NAMALWA (cell line): ENCODE data around the gene ASB15.
"Not testable (repeated sequence)": the region's sequence is repeated elsewhere in the genome, so short reads cannot be mapped to it uniquely, and the experiment has no call there.

Source experiments
- DNase-seq: peaks from one replicate; pipeline ENCODE4 v3.0.0-alpha.2; 2015; ENCODE audit warnings: low spot score

ASB15 gene

DNA sequence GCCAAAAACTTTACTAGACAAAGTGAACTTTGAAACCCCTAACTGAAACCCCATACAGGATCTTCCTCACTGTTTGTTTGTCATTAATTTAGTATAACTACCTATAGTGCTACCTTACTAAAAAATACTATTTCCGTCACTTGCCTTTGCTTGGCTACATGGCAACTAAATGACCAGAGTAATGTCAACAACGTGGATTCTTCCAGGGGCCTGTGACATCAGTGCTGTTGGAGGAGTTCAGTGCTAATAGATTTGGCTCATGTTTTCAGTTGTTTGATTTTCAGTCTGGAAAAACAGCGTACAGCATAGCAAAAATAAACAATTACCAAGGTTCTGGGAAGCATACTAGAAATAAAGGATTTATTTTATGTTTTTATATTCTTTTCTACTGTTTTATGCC, 3.0 kb upstream of the ASB15 start:
- no peak for DNase-seq

DNA sequence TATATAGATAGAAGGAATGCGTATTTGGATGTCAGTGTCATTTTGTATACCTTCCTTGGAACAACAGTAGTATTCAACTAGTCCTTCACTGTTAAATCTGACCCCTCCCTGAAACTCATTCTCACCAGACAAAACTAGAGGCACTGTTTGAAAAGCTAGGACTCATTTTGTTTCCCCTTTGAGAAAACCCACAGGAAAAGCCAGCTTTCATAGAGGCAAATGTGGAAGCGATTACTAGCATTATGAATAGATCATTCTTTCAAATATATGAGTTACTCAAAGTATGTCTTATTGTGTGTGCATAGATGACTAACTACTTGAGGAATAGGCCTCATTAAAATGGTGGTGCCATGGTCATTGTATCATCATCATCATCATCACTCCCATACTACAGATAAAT, 1.9 kb upstream of the ASB15 start:
- DNase-seq: no peak

DNA sequence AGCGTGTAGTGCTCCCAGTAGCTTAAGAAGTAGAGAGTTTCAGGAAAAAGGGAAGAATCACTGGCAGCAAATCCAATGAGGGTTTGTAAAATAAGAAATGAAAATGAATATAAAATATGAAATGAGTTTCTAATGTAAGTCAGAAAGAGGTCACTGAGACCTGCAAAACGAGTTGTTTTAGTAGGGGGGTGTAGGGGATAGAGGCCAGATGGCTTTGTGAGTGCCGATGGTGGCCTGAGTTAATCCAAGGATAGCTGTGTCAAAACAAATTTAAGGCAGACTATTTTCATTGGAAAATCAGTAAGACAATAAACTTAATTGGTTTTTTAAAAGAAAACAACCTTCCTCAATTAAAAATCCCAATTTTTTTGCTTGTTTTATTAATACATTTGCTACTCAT, 745 bp upstream of the ASB15 start:
- DNase-seq: no peak

DNA sequence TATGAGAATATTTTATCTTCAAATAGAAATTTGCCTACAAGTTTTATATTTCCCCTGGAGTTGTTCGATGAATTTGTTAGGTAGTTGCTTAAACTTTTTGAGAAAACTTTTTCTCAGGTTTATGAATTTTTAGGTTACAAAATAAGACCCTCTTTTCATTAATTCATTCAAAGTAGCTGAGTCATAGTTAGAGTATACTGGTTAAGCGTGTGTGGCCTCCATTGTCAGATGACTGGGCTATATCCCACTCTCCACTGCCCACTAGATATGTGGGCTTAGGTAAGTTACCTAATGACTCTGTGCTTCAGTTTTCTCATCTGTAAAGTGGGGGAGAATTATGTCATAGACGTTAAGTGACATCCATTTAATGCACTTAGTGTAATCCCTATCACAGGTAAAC, 1.0 kb downstream of the ASB15 start:
- no peak for DNase-seq

DNA sequence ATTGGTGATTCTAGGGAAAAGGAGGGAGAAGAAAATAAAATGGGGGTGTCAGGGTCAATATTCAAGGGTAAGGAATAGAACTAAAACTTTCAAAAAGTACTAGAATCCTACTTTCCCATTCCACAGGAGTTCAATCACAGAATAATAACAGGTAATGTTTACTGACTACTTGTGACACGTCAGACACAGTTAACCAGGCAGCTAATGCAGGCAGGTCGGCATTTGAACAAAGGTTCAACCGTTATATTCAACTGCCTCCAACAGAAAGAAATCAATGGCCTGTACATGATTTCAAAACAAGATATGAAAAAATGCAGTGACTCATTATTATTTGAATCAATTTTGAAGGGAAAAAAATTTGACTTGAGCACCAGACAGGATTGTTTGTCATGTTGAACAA, 3.1 kb downstream of the ASB15 start:
- DNase-seq: no peak

DNA sequence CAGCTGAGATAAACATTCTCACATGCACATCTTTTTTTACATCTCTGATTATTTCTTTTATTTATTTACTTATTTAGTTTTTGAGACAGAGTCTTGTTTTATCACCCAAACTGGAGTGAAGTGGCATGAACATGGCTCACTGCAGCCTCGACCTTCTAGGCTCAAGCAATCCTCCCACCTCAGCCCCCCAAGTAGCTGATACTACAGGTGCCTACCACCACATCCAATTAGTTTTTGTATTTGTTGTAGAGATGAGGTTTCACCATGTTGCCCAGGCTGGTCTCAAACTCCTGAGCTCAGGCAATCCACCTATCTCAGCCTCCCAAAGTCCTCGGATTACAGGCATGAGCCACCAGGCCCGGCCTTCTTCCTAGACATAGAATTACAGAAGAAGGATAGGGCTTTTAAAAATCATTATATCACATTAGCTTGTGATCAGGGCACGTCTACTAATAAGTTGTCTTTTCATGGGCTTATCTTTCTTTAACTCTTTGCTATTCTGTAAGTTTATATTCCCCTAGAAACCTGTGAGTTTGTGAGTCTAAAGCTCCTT, 5.9 kb downstream of the ASB15 start:
- no peak for DNase-seq

DNA sequence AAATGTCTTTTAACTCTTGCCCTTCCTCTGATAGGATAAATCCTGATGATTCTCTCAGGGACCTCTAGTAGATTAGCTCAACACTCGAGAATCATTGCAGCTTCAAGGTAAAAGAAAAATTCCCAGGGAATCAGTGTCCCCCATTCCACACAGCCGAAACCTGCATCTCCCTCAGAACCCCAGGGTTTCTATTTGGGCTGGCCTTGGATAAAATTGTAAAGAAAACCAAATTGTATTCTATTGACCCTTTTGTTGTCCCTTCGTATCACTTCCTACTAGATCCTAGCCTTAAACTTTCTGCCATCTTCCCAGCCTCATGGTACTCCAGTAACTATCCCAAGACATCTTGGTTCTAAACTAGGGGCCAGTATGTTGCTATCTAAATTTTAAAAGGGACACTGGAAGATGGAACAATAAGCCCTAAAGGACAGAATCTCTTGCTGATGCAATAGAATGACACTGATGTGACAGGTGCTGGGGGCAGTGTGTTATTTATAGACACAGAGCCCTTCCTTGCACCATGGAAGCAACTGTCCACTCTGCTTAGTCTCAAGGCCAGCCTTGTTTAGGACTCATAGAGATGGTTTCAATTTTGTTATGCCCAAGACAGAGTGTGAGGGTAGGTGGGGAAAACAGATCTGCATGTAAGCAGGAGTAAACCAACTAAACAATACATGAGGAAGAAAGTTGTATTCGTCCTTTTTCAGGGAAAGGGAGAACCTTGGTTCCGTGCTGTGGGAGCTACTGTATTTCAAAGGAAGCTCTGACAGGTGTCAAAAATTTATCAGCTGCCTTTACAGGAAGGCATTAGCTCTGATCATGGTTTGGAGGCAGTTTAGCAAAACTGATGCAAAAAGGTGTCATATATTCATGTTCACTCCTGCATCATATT, 7.6 kb downstream of the ASB15 start:
- no peak for DNase-seq

DNA sequence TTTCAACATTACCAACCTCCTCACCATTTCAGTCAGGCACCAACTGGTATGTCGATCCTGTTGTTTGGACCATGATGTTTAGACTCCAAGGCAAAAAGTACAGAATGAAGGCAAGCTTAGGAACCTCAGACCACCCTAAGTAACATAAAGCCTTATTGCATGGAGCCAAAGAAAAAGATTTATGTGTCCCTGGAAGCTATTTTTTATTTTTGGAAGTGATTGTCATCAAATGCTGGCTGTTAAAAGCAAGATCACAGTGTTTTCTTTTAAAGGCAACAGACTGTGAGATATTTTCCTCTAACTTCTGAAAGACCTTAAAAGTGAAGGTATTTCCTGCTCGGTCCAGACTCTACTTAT, 8.2 kb downstream of the ASB15 start:
- no peak for DNase-seq

DNA sequence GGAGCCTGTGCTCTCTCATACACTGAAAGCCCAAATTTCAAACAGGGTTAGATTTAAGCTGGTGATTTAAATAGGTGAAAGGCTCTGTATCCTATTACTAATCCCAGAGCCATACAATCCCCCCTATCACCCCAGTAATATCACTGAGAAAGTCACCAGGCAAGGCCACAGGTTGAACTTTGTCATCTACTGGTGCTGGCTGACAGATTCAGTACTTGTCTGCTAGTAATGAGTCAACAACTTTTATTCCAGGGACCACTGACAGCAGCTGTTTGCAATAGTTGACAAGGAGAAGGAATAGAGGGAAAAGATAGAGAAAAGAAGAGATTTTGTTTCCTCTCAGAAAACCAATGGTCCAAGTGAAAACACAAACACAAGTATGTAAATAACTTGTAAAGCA, 10.4 kb downstream of the ASB15 start:
- no peak for DNase-seq

DNA sequence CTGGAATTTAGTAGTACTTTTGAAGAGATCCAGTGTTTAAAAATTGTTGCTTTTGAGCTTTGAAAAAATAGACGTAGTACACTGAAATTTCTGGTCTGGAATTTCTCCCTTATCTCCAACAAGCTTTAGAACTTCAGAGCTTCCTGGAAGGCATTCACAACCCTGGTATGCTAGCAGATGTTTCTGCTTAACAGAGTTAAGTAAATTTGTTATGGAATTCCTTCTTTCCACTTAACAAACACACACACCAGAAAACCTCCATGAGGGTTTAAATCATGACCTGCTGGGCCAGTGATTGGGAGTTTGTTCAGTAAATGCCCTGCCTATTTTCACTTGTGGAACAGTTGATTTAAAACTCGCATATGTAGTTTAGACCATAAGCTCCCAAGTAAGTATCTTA, 13.7 kb downstream of the ASB15 start:
- DNase-seq: no peak

DNA sequence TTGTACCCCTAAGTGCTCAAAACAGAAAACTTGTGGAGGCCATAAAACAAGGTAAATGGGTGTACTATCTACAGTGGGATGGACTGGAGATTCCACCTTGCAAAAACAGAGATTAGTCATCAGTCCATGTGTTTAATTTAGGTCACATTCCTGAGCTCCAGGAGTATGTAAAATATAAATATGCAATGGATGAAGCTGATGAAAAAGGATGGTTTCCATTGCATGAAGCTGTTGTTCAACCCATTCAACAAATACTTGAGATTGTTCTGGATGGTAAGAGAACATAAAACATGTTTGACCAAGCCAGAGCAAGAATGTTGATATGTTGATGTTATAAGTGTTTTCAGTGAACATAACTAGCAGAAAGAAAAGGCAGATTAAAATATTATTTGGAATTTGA, 14.6 kb downstream of the ASB15 start:
- no peak for DNase-seq

DNA sequence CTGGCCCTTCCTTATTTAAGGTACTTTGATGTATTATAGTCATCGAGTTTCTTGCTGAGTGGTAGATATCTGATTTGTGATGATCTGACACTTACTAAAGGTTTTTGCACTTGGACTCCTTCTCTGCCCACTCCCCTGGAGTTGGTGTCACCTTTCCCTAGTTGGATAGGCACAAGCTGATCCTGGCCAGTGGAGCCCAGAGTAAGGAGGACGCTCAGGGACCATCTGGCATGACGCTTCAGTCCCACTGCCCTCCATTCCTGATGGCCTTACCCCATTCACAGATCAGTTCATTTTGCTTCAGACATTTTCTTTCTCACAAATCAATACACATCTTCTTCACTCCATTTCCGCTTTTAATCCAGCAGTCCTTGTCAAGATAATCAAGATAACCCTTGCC, 20.1 kb downstream of the ASB15 start:
- DNase-seq: no peak

DNA sequence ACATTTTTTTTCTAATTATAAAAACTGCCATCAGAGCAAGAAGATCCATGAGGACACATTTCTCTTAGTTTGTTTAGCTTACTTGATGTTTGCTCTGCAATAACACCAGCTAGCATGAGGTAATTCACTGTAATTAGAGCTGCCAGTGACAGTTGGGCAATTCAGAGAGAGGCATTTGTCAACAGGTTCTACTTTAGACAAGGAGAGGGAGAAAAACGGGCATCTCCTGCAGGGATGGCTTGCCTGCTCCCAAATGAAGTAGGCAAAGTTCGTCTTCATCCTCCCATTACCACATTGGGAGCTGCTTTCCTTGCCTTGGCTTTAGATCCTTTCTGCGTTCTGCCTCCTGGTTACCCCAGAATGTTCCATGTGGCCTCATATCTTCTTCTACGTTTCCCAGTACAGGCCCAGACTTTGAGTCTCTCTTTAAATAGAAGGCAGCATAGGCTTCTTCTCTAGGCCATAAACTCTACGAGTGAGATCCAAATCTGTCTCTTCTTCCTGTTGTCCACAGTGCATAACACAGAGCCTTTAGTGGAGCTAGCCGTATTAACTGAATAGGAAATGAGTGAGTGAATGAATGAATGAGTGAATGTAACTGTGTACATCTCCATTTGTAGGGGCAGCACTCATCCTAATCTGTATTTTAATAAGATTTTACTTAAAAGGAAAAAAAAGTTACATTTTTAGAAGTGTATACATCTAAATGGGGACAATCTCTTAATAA, 21.2 kb downstream of the ASB15 start:
- DNase-seq: no peak

DNA sequence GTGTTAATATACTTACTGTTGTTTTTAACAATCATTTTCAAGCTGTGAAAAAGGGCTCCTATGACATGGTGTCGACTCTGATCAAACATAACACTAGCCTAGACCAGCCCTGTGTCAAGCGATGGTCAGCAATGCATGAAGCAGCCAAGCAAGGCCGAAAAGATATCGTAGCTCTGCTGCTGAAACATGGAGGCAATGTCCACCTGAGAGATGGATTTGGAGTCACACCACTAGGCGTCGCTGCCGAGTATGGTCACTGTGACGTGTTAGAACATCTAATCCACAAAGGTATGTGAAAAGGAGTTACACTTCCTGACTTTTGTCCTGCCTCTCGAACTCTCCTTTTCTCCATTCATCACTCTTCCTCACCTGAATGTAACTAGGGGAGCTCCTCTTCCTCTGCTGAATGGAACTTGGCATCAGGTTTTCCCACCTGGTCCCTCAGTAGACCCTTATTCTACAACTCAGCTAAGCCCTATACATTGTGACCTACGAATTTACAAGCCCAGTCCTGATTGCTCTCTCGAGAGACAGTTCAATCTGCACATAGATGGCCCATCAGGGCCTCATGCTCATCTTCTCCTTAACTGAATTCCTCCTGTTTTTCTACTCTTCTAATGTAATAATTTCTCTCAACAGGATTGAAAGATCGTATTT, 23.0 kb downstream of the ASB15 start:
- peak; percentile 85 for DNase-seq

DNA sequence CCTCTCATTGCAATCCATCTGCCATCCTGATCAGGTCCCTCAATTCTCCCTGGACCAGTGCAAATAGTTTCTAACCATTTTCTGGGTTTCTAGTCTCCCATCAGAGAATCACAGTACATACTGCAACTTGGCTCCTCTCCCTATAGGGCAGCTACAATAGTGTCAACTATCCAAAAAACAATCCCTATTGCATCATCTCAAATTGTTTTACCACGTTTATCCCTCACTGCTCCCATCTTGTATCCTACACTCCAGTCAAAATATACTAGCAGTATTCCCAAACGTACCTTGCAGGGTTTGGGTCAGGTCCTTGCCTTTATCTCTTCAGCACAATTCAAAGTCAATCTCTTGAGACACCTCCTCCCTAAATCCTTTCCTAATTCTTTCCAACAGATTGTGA, 23.6 kb downstream of the ASB15 start:
- no peak for DNase-seq

DNA sequence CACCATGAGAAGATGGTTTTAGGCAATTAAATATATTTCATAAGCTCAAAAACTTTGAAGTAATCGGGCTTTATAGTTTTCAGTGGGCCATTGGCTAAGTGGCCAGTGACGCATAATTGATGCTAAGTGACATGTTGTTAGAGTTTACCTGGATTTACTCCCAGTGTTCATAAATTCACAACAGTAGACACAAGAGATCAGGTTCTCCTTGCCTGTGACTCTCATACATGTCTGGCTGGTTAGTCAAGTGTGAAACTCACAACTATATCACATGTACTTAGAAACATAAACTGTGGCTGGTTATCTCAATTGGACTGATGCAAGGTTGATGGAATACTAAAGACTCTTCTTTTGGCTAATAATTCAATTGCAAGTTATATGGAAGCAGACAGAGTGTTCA, 26.2 kb downstream of the ASB15 start:
- no peak for DNase-seq

DNA sequence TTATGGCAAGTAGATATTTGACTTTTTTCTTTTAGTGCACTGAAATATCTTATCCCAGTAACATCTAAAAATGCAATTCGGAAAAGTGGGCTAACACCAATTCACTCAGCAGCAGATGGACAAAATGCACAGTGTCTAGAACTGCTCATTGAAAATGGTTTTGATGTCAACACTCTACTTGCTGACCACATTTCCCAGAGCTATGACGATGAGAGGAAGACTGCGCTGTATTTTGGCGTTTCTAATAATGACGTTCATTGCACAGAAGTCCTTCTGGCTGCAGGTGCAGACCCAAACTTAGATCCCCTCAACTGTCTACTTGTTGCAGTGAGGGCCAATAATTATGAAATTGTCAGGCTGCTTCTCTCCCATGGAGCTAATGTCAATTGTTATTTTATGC, 27.2 kb downstream of the ASB15 start:
- DNase-seq: no peak

DNA sequence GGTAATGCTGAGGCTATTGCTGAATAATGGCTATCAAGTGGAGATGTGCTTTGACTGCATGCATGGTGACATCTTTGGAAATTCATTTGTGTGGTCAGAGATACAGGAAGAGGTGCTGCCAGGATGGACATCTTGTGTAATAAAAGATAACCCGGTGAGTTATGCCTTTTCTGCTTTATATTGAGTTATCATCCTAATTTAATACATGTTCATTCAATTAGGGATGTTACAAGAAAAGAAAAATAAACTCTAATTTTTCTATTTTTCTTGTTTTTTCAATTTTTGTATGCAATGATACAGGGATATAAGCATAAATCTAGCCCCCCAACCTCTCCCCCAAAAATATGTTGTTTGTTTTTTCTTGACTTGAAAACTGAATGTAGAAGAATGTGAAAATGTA, 27.7 kb downstream of the ASB15 start:
- DNase-seq: no peak

DNA sequence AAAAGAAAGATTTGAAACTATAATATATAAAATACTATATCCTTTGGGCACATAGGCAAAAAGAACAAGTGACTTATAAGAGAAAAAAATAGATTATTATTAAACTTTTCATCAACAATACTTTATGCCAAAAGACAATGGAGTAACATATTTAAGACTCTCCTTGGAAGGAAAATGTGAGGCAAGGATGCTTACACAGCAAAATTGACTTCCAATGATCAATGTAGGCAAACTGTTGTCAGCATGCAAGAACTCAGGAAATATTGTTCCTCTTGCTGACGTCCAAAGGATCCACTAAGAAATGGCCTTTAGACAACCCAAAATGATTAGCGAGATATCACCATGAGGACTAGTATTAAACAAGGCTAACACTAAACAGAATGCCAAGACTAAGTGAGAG, 31.2 kb downstream of the ASB15 start:
- no peak for DNase-seq

DNA sequence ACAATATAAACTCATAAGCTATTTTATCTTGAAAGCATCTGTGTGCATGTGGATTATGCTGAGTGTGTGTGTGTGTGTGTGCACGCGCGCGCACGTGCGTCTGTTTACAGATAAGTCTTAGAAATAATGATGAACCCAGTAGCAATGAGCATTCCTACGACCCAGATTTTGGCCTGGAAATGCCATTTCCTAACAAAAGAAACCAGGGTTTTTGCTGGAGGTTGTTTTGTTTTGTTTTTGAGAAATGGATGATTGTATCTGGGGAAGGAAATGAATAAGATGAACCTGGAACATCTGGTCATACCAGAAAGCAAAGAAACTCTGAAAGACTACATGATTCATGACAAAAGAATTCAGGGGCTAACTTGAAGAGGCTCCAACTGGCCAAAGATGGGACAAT, 31.9 kb downstream of the ASB15 start:
- DNase-seq: no peak

DNA sequence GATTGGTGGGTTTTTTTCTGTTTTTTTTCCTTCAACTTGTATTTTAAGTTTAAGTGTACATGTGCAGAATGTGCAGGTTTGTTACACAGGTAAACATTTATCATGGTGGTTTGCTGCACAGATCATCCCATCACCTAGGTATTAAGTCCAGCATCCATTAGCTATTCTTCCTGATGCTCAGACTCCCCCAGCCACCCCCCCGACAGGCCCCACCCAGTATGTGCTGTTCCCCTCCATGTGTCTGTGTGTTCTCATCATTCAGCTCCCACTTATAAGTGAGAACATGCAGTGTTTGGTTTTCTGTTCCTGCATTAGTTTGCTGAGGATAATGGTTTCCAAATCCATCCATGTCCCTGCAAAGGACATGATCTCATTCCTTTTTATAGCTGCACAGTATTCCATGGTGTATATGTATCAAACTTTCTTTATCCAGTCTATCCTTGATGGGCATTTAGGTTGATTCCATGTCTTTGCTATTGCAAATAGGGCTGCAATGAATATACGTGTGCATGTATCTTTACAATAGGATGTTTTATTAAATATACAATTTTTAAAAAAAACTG, 32.5 kb downstream of the ASB15 start:
- DNase-seq: not testable (repeated sequence)

DNA sequence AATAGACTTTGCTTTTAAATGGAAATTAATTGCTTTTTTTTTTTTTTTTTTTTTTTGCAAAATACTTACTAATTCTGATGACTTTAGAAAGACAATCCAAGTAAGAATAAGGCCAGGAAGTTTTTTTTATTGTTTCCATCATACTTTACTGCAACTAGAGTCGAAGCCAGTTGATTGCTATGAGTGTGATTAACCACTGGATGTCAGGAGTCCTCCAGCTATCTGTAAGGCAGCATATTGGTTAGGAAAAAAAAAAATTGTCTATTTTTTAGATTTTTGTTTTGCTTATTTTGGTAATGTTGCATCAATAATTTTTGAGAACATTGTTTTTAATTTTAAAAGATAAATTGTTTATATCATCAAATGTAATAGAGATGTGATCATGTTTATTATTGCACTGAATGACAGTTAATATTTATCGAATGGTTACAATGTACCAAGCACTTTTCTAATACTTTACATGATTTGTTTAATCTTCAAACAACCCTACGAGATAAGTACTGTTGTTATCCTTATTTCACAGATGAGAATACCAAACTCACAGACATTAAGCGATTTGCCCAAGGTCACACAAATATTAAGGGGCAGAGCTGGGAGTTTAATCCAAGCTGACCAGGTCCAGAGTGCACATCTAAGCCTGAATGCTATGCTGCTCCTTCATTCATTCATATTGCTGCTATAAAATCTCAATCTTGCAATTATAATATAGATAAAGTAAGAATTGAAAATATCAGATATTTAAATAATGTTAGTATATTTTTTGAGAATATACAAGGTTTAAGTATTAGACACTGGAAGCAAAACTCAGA, 34.1 kb downstream of the ASB15 start:
- DNase-seq: peak; percentile 57
